GM12878 (cell line): ENCODE results near the gene APBA3. TPM values are rescaled to one million over a fixed set of nuclear protein-coding genes. Genes with fewer than 3 reads are reported as not detected.

Experiments
- ATAC-seq: fragments of 200-7000 bp; cut with Tn5 transposase; 3 replicates; pipeline ENCODE4 v1.9.1; 2020; ENCODE audit warnings: mild to moderate bottlenecking, moderate library complexity
- BruUV-seq: library from RNA; stranded (reverse); fragments of 400-500 nt; replicated peaks from 2 replicates; lab custom pipeline; 2021; lab: Mats Ljungman, UMichigan
- CTCF ChIA-PET: fragments of 300-600 bp; sonication (Branson Sonifier 250); formaldehyde crosslinking; extraction: SDS; loops from one replicate; lab custom pipeline; 2021; ENCODE audit warnings: inconsistent platforms; lab: Yijun Ruan, JAX
- POLR2A ChIA-PET: fragments of 350-600 bp; formaldehyde crosslinking; extraction: SDS; loops from one replicate; lab custom pipeline; 2021; ENCODE audit warnings: inconsistent platforms; lab: Charles Lee
- RAD21 ChIA-PET: fragments of 300-600 bp; sonication (Branson Sonifier 250); formaldehyde crosslinking; loops from one replicate; lab custom pipeline; 2023; ENCODE audit warnings: antibody characterized with exemption; ENCODE audit not compliant: unreplicated experiment; lab: Charles Lee
- SMC1A ChIA-PET: fragments of 300-600 bp; sonication (Branson Sonifier 250); formaldehyde crosslinking; loops from one replicate; lab custom pipeline; 2023; ENCODE audit not compliant: unreplicated experiment, uncharacterized antibody; lab: Charles Lee
- DNase-seq: peaks from one replicate; pipeline ENCODE4 v3.0.0-alpha.2; 2011; ENCODE audit warnings: low read depth, low spot score
- FAIRE-seq: peaks from 3 replicates; lab custom pipeline; 2011; peaks lifted over from hg19 to GRCh38; lab: Jason Lieb, UNC
- H2AFZ ChIP-seq: 2 replicates; pipeline ENCODE4 v1.6.0; 2011; ENCODE audit warnings: low read depth, low read length, control low read depth; ENCODE audit not compliant: control insufficient read depth
- H3K27ac ChIP-seq: 2 replicates; pipeline ENCODE4 v1.5.1; 2011; ENCODE audit warnings: control low read depth; ENCODE audit not compliant: control insufficient read depth, insufficient read depth
- H3K27me3 ChIP-seq, 2 experiments: replicated peaks in 1 of 2; 2 replicates each; pipeline versions ENCODE4 v1.6.0 to v1.6.1; 2011; ENCODE audit warnings: low read length in 1 of 2; ENCODE audit not compliant: control insufficient read depth in 2 of 2, insufficient read depth in 2 of 2
- H3K36me3 ChIP-seq, 2 experiments: 2 replicates each; pipeline ENCODE4 v1.5.1; 2011; ENCODE audit warnings: low read length in 1 of 2; ENCODE audit not compliant: control insufficient read depth in 2 of 2, insufficient read depth in 2 of 2
- H3K4me1 ChIP-seq: 2 replicates; pipeline ENCODE4 v1.6.1; 2011; ENCODE audit warnings: mild to moderate bottlenecking, low read length, moderate library complexity, mixed read lengths; ENCODE audit not compliant: control insufficient read depth, insufficient read depth
- H3K4me2 ChIP-seq: 2 replicates; pipeline ENCODE4 v1.6.0; 2011; ENCODE audit warnings: control low read depth; ENCODE audit not compliant: control insufficient read depth, insufficient read depth
- H3K4me3 ChIP-seq: fragments of 200-600 bp; sonication (generic); 2 replicates; pipeline ENCODE4 v1.5.1; 2016
- H3K79me2 ChIP-seq: 2 replicates; pipeline ENCODE4 v1.6.0; 2011; ENCODE audit warnings: low read length; ENCODE audit not compliant: control insufficient read depth, insufficient read depth
- H3K9ac ChIP-seq: 2 replicates; pipeline ENCODE4 v1.8.0; 2011; ENCODE audit warnings: low read length, control low read depth, mixed read lengths; ENCODE audit not compliant: control insufficient read depth, insufficient read depth
- H3K9me3 ChIP-seq: replicated peaks from 3 replicates; pipeline ENCODE4 v1.5.1; 2011; ENCODE audit warnings: mild to moderate bottlenecking, low read length; ENCODE audit not compliant: control insufficient read depth, insufficient read depth
- H4K20me1 ChIP-seq: 2 replicates; pipeline ENCODE4 v1.6.0; 2011; ENCODE audit not compliant: control insufficient read depth, insufficient read depth
- CBX5 ChIP-seq: sonication (generic); IDR thresholded peaks from 2 replicates; pipeline ENCODE4 v1.6.1; 2016; ENCODE audit warnings: low read depth, moderate library complexity, mild to moderate bottlenecking, inconsistent platforms
- DPF2 ChIP-seq: fragments of 450-650 bp; IDR thresholded peaks from 2 replicates; pipeline ENCODE4 v1.6.1; 2017; ENCODE audit warnings: mild to moderate bottlenecking
- EED ChIP-seq: sonication (generic); IDR thresholded peaks from 2 replicates; pipeline ENCODE4 v1.6.1; 2016; ENCODE audit warnings: antibody characterized with exemption, low read depth
- EP300 ChIP-seq, 2 experiments: fragments of 150-350 bp in 1 of 2; IDR thresholded peaks; 2 replicates each; pipeline ENCODE4 v1.6.1; 2011 to 2012; ENCODE audit warnings: low read depth in 2 of 2, low read length in 2 of 2, borderline replicate concordance in 1 of 2, improper control_type of control experiment in 1 of 2, inconsistent platforms in 1 of 2; ENCODE audit not compliant: control insufficient read depth in 1 of 2
- JUND ChIP-seq: IDR thresholded peaks from 2 replicates; pipeline ENCODE4 v1.6.1; 2012; ENCODE audit warnings: low read depth, mild to moderate bottlenecking, low read length, improper control_type of control experiment, moderate library complexity
- MYB ChIP-seq: fragments of 150-350 bp; IDR thresholded peaks from 2 replicates; pipeline ENCODE4 v1.6.1; 2014; ENCODE audit warnings: mild to moderate bottlenecking, low read depth, low read length, borderline replicate concordance
- NFXL1 ChIP-seq: fragments of 450-650 bp; IDR thresholded peaks from 2 replicates; pipeline ENCODE4 v1.6.1; 2017; ENCODE audit warnings: antibody characterized with exemption, mild to moderate bottlenecking, borderline replicate concordance
- NFYB ChIP-seq: IDR thresholded peaks from 2 replicates; pipeline ENCODE4 v1.6.1; 2011; ENCODE audit warnings: low read depth, mild to moderate bottlenecking, low read length, improper control_type of control experiment, moderate library complexity; ENCODE audit not compliant: insufficient read depth
- NR2C1 ChIP-seq: fragments of 450-650 bp; IDR thresholded peaks from 2 replicates; pipeline ENCODE4 v1.6.1; 2017; ENCODE audit warnings: antibody characterized with exemption, mild to moderate bottlenecking, moderate library complexity
- PAX5 ChIP-seq: IDR thresholded peaks from 2 replicates; pipeline ENCODE4 v1.6.1; 2011; ENCODE audit warnings: low read depth, low read length, borderline replicate concordance
- RELA ChIP-seq: fragments of 450-650 bp; IDR thresholded peaks from 2 replicates; pipeline ENCODE4 v1.8.0; 2014; ENCODE audit warnings: borderline replicate concordance; ENCODE audit not compliant: partially characterized antibody
- WGBS: methylation state at CpG from one replicate; pipeline ENCODE4 v1.1.6; 2016; ENCODE audit warnings: low lambda C conversion rate; ENCODE audit not compliant: insufficient replicate concordance, insufficient coverage; ENCODE audit errors: missing lambda C conversion rate; 5-methylcytosine and 5-hydroxymethylcytosine counted together
- in situ Hi-C: fragments of 300-500 bp; cut with MboI; formaldehyde crosslinking; loops from 9 replicates; pipeline ENCODE4 v1.14.3; 2018; ENCODE audit warnings: mixed read lengths
- intact Hi-C: fragments of 100-400 bp; cut with micrococcal nuclease; formaldehyde crosslinking; loops from one replicate; pipeline ENCODE4 v1.14.2; 2022; ENCODE audit not compliant: unreplicated experiment
- polyA plus RNA-seq, 11 experiments: library from polyadenylated mRNA; depleted of rRNA in 4 of 11; unstranded in 6 of 11; stranded (reverse) in 5 of 11; fragments of >200 nt; fragmentation: Nextera tagmentation in 4 of 11; fragmentation: Illumina TruSeq in 1 of 11; extraction: Ambion mirVana in 4 of 11; extraction: Trizol in 1 of 11; gene quantifications; 1 replicate in 1 of 11; 2 replicates in 10 of 11; pipeline versions ENCODE4 v1.2.1 to v1.2.3, GENCODE V29; 2011 to 2016; ENCODE audit warnings: inconsistent platforms in 2 of 11, missing spikeins in 2 of 11, low read depth in 1 of 11
- total RNA-seq, 4 experiments: library from RNA; depleted of rRNA in 3 of 4; stranded (reverse); fragments of >200 nt in 3 of 4; fragmentation: Illumina TruSeq in 1 of 4; extraction: Trizol in 1 of 4; gene quantifications; 2 replicates each; pipeline versions ENCODE4 v1.2.1 to v1.2.3, GENCODE V29; 2013 to 2021
- TF ChIP-seq, protein P1 (sequence below): fragments of 450-650 bp; IDR thresholded peaks from 2 replicates; pipeline ENCODE4 v1.6.1; 2014; ENCODE audit warnings: mild to moderate bottlenecking
- TF ChIP-seq, protein P2 (sequence below): IDR thresholded peaks from 2 replicates; pipeline ENCODE4 v1.6.1; 2012; ENCODE audit warnings: mild to moderate bottlenecking, low read depth, low read length

The APBA3 gene
- total and polyA plus RNA-seq, 10 of the 15 experiments (the other 5 are each of a cell fraction or from before 2014, with no cell fraction given) = 0.31 to 36.4 (median 18.3) TPM

DNA sequence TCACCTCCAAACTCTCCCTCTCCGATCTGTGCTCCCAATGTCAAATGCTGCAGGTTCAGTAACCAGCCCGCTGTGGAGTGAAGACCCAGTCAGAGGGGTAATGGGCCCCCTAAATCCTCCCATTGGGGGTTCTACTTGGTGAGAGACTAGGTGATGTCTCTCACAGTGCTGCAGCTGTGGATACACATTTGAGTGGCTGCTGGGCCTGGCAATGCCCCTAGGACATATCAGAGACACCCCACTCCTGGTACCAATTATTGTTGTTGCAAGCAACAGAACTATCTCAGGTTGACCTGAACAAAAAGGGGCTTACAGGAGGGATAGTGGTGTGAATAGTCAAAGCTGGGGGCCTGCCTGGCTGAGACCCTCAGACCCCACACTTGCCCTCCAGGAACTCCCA, 20.1 kb upstream of the APBA3 start:
- H3K9ac ChIP-seq = no peak overlapping the region
- 68% methylated on average over 2 of the region's 2 CpGs for WGBS
- H3K4me3 ChIP-seq = no peak overlapping the region
- in situ Hi-C loops = no loop called here
- ChIA-PET RAD21 (no interaction called here), POLR2A (no interaction called here), CTCF (no interaction called here), SMC1A (no interaction called here)
- no peaks in the 10 kb centered on the region; a peak in 1 of 4 replicates for H3K27me3 ChIP-seq
- no peaks in the 10 kb centered on the region; the same call in 2 of the 3 replicates for H3K9me3 ChIP-seq
- no peak overlapping the region for H2AFZ ChIP-seq
- TF ChIP-seq RELA (no peak), EED (no peak), NFXL1 (no peak), PAX5 (no peak), MYB (no peak), JUND (no peak)
- H3K27ac ChIP-seq = no peak overlapping the region
- H4K20me1 ChIP-seq = no peaks in the 10 kb centered on the region
- no peak overlapping the region for H3K4me2 ChIP-seq
- ATAC-seq (no peak), FAIRE-seq (no peak), DNase-seq (no peak)
- H3K4me1 ChIP-seq = no peaks in the 10 kb centered on the region
- no peaks in the 10 kb centered on the region; a peak in 1 of 4 replicates for H3K36me3 ChIP-seq
- BruUV-seq = no TSS peak
- intact Hi-C loops = no loop called here
- H3K79me2 ChIP-seq = no peaks in the 10 kb centered on the region

DNA sequence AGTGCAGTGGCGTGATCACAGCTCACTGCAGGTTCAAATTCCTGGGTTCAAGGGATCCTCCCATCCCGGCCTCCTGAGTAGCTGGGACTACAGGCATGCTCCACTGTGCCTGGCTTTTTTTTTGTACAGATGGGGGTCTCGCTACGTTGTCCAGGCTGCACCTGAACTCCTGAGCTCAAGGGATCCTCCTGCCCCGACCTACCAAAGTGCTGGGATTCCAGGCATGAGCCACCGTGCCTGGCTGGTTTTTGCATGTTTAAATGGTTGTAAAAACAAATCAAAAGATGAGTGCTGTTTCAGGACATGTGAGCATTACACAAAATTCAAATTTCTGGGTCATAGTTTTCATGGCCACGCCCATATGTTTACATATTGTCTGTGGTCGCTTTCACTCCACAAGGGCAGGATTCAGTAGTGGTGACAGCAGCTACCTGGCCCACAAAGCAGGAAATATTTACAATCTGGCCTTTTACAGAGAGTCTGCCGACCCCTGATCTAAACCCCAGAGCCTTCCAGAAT, 19.4 kb upstream of the APBA3 start:
- CTCF ChIA-PET = no interaction called here
- no peak overlapping the region for H3K4me3 ChIP-seq

More for the DNA sequence above, 19.4 kb upstream of the APBA3 start:
- Histone ChIP-seq H3K4me1 (no peaks in the 10 kb centered on the region), H3K27me3 (no peaks in the 10 kb centered on the region; a peak in 1 of 4 replicates), H3K4me2 (no peak overlapping the region), H3K36me3 (no peaks in the 10 kb centered on the region; a peak in 1 of 4 replicates), H3K27ac (no peak overlapping the region), H4K20me1 (no peaks in the 10 kb centered on the region), H2AFZ (no peak overlapping the region), H3K9me3 (no peaks in the 10 kb centered on the region; the same call in 2 of the 3 replicates), H3K79me2 (no peaks in the 10 kb centered on the region), H3K9ac (no peak overlapping the region)
- BruUV-seq = no TSS peak
- TF ChIP-seq, protein P1, sequence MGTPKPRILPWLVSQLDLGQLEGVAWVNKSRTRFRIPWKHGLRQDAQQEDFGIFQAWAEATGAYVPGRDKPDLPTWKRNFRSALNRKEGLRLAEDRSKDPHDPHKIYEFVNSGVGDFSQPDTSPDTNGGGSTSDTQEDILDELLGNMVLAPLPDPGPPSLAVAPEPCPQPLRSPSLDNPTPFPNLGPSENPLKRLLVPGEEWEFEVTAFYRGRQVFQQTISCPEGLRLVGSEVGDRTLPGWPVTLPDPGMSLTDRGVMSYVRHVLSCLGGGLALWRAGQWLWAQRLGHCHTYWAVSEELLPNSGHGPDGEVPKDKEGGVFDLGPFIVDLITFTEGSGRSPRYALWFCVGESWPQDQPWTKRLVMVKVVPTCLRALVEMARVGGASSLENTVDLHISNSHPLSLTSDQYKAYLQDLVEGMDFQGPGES = no peak
- TF ChIP-seq EP300 (IDR thresholded peaks at IDR 0.05; ENCODE audit: borderline replicate concordance in 1 of 2, control insufficient read depth in 1 of 2, low read depth in 2 of 2, low read length in 2 of 2) = no peak
- TF ChIP-seq, protein P2, sequence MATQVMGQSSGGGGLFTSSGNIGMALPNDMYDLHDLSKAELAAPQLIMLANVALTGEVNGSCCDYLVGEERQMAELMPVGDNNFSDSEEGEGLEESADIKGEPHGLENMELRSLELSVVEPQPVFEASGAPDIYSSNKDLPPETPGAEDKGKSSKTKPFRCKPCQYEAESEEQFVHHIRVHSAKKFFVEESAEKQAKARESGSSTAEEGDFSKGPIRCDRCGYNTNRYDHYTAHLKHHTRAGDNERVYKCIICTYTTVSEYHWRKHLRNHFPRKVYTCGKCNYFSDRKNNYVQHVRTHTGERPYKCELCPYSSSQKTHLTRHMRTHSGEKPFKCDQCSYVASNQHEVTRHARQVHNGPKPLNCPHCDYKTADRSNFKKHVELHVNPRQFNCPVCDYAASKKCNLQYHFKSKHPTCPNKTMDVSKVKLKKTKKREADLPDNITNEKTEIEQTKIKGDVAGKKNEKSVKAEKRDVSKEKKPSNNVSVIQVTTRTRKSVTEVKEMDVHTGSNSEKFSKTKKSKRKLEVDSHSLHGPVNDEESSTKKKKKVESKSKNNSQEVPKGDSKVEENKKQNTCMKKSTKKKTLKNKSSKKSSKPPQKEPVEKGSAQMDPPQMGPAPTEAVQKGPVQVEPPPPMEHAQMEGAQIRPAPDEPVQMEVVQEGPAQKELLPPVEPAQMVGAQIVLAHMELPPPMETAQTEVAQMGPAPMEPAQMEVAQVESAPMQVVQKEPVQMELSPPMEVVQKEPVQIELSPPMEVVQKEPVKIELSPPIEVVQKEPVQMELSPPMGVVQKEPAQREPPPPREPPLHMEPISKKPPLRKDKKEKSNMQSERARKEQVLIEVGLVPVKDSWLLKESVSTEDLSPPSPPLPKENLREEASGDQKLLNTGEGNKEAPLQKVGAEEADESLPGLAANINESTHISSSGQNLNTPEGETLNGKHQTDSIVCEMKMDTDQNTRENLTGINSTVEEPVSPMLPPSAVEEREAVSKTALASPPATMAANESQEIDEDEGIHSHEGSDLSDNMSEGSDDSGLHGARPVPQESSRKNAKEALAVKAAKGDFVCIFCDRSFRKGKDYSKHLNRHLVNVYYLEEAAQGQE = no peak
- TF ChIP-seq DPF2 = no peak
- TF ChIP-seq CBX5 = no peak
- no peak for TF ChIP-seq NR2C1
- TF ChIP-seq NFYB = no peak
- RAD21 ChIA-PET = no interaction called here
- WGBS = 49% methylated on average over 9 of the region's 9 CpGs
- SMC1A ChIA-PET = no interaction called here
- in situ Hi-C loops = no loop called here
- DNase-seq = no peak
- no peak for ATAC-seq
- intact Hi-C loops = no loop called here
- POLR2A ChIA-PET = no interaction called here
- FAIRE-seq = no peak
